ENCODE results near the gene FBXL7.

FBXL7 gene

DNA sequence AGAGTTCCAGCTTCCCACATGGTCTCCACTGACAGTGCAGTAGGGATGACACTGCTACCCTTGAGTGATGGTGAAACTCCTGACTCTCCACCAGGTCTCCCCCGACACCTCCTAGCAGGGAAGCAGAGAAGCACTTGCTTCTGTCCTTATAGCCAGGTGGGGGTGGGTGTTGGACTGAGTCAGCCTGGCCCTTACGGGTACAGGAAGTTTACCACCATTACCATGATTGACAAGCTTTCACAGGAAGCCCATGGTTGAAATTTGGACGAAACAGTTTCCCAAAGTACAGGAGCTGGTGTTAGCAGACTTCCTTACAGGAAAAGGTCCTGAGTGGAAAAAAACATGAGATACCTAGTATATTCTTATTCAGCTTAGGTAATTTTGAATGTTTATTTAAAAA lies 3.1 kb upstream of the FBXL7 start:
- no peaks in the 10 kb centered on the region for H3K36me3 ChIP-seq

GRCh38 chr5:15500325-15501001 lies 483 bp downstream of the FBXL7 start:
- Histone ChIP-seq H3K9ac (no peak overlapping the region), H3K27me3 (no peaks in the 10 kb centered on the region), H3K4me1 (peaks cover 0 to 4% (median 0%) of the 10 kb centered on the region in 10 experiments; a peak in 2 of 20 replicates), H3K36me3 (no peaks in the 10 kb centered on the region), H3K9me3 (replicated peaks in 1 of 11) (peaks cover 15 to 24% (median 20%) of the 10 kb centered on the region in 11 experiments), H3K27ac (no peak overlapping the region), H4K20me1 (no peaks in the 10 kb centered on the region), H3K4me3 (no peak overlapping the region), H3K4me2 (no peak overlapping the region)
- no peak for TF ChIP-seq Cebpa-rat (IDR thresholded peaks at IDR 0.05)

More for the DNA sequence above, 3.1 kb upstream of the FBXL7 start:
- Histone ChIP-seq H3K27ac (no peak overlapping the region), H3K4me2 (no peak overlapping the region), H3K4me1 (peaks cover 0 to 3% (median 0%) of the 10 kb centered on the region in 10 experiments; a peak in 1 of 20 replicates), H3K4me3 (no peak overlapping the region), H3K9me3 (replicated peaks in 1 of 11) (peaks cover 15 to 24% (median 20%) of the 10 kb centered on the region in 11 experiments), H4K20me1 (no peaks in the 10 kb centered on the region), H3K9ac (no peak overlapping the region), H3K27me3 (no peaks in the 10 kb centered on the region)
- TF ChIP-seq Cebpa-rat (IDR thresholded peaks at IDR 0.05) = no peak

DNA sequence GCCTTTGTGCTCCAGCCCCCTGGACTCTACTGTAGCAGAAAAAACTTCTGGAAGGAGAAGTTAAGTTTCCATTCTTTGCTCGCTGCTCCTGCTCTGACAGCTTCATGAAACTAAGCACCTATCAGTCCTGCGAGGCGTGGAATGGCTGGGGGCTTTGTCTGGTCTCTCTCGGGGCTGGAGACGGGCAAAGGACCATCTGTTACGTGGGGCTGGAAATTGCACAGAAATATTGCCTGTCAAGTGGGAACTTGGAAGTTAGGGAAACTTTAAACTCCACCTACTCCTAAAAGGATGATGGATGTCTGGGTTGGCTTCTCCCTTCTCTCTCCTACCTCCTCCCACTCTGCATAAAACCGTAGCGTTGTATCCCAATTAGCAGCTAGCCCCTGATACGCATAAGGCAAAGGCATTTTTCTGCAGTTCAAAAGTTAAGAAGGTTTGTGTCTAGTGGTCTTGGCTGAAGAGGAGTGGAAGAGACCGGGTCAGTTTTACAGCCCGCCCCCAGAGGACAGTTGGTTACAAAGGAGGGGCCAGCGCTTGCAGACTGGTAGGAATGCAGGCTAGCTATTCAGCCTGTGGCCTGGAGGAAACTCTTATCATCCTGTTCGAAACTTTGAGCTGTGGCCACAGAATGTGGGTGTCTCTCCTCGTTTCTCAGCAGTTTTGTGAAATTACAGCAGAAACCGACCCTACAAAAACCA lies 1.3 kb downstream of the FBXL7 start:
- Histone ChIP-seq H3K4me1 (peaks cover 0 to 4% (median 0%) of the 10 kb centered on the region in 10 experiments; a peak in 2 of 20 replicates), H3K4me2 (no peak overlapping the region), H3K27ac (no peak overlapping the region), H3K36me3 (no peaks in the 10 kb centered on the region), H3K4me3 (no peak overlapping the region), H3K27me3 (no peaks in the 10 kb centered on the region), H3K9me3 (replicated peaks in 1 of 11) (peaks cover 15 to 24% (median 20%) of the 10 kb centered on the region in 11 experiments), H3K9ac (no peak overlapping the region), H4K20me1 (no peaks in the 10 kb centered on the region)
- TF ChIP-seq Cebpa-rat (IDR thresholded peaks at IDR 0.05) = no peak

GRCh38 chr5:15502208-15502607 lies 2.2 kb downstream of the FBXL7 start:
- Histone ChIP-seq H3K4me2 (no peak overlapping the region), H3K9ac (no peak overlapping the region), H3K9me3 (replicated peaks in 1 of 11) (peaks cover 15 to 24% (median 20%) of the 10 kb centered on the region in 11 experiments), H3K36me3 (no peaks in the 10 kb centered on the region), H3K4me1 (peaks cover 0 to 4% (median 0%) of the 10 kb centered on the region in 10 experiments; a peak in 1 of 20 replicates), H3K27me3 (no peaks in the 10 kb centered on the region), H3K27ac (no peak overlapping the region), H3K4me3 (no peak overlapping the region), H4K20me1 (no peaks in the 10 kb centered on the region)
- no peak for TF ChIP-seq Cebpa-rat (IDR thresholded peaks at IDR 0.05)

DNA sequence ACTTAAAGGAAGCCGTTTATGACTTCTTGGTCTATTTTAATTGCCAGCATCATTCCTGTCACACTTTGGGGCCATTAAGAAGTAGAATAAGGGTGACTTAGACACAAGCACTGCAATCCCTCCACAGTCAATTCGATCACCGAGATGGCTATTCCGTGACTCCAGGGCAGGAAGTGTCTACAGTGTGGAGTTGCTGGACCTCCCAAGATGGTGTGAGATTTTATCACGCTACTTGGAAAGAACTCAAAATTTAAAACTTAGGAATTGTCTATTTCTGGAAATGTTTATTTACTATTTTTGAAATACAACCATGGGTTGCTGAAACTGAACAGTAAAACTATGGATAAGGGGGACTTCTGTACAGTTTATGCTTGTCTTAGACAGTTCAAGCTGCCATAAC lies 6.2 kb downstream of the FBXL7 start:
- no peak overlapping the region for H3K4me2 ChIP-seq
- H3K4me3 ChIP-seq = no peak overlapping the region
- no peak overlapping the region for H3K9ac ChIP-seq
- H3K4me1 ChIP-seq = peaks cover 0 to 16% (median 0%) of the 10 kb centered on the region in 10 experiments; a peak in 4 of 20 replicates
- H3K36me3 ChIP-seq = no peaks in the 10 kb centered on the region
- H3K27ac ChIP-seq = no peak overlapping the region
- H3K27me3 ChIP-seq = no peaks in the 10 kb centered on the region
- no peaks in the 10 kb centered on the region for H4K20me1 ChIP-seq
- no peak for TF ChIP-seq Cebpa-rat (IDR thresholded peaks at IDR 0.05)
- H3K9me3 ChIP-seq (replicated peaks in 1 of 11) = peaks cover 0 to 6% (median 3%) of the 10 kb centered on the region in 11 experiments; a peak in 8 of 22 replicates

GRCh38 chr5:15506897-15507296 lies 6.9 kb downstream of the FBXL7 start:
- peaks cover 0 to 16% (median 0%) of the 10 kb centered on the region in 10 experiments; a peak in 4 of 20 replicates for H3K4me1 ChIP-seq
- no peaks in the 10 kb centered on the region for H3K27me3 ChIP-seq
- H4K20me1 ChIP-seq = no peaks in the 10 kb centered on the region
- H3K4me3 ChIP-seq = no peak overlapping the region
- H3K27ac ChIP-seq = no peak overlapping the region
- no peaks in the 10 kb centered on the region for H3K9me3 ChIP-seq (replicated peaks in 1 of 11)
- TF ChIP-seq Cebpa-rat (IDR thresholded peaks at IDR 0.05) = no peak
- H3K36me3 ChIP-seq = no peaks in the 10 kb centered on the region
- H3K9ac ChIP-seq = no peak overlapping the region
- H3K4me2 ChIP-seq = no peak overlapping the region

DNA sequence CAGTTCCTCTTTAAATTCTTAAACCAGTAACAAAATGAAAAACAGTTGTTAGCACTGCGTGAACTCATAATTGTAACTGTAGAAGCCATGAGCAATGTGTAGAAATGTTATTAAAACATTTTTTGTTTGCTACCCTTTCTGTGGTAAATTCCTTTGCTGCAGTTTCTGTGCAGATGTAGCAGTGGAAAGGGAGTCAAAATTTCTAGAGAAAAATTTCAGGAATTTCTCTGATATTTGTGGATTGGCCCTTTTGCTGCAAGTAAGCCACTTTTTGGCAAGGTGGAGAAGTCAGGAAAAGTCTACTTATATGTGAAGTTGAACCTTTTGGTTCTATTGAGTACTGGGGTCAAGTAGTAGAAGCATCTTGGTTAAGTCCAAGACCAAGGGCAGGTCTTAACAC lies 10.1 kb downstream of the FBXL7 start:
- H3K27ac ChIP-seq = no peak overlapping the region
- H4K20me1 ChIP-seq = no peaks in the 10 kb centered on the region
- H3K4me2 ChIP-seq = no peak overlapping the region
- no peaks in the 10 kb centered on the region for H3K9me3 ChIP-seq (replicated peaks in 1 of 11)
- peaks cover 0 to 14% (median 0%) of the 10 kb centered on the region in 10 experiments; a peak in 5 of 20 replicates for H3K4me1 ChIP-seq
- H3K9ac ChIP-seq = no peak overlapping the region
- no peak overlapping the region for H3K4me3 ChIP-seq
- no peaks in the 10 kb centered on the region for H3K27me3 ChIP-seq
- TF ChIP-seq Cebpa-rat (IDR thresholded peaks at IDR 0.05) = no peak
- no peaks in the 10 kb centered on the region for H3K36me3 ChIP-seq

DNA sequence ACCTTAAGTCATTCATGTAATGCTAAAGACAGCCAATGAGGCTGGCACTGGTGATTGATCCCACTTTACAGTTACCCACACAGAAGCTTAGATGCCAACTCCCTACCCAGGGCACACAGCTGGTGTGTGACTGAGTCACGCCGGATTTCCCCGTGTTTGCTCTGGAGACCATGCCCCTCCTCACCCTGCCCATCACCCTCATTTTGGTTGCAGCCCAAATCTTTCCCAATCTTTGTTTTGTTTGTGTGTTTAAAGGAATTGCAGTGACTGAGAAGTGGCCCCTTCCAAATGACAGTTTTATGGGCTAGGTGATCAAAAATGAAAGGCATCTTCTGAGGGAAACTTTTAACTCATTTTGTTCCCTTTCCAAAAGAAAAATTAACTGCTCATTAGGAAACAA lies 10.9 kb downstream of the FBXL7 start:
- Histone ChIP-seq H3K4me1 (peaks cover 0 to 14% (median 0%) of the 10 kb centered on the region in 10 experiments; a peak in 5 of 20 replicates), H3K27ac (no peak overlapping the region), H3K4me3 (no peak overlapping the region), H3K9ac (no peak overlapping the region), H4K20me1 (no peaks in the 10 kb centered on the region), H3K9me3 (replicated peaks in 1 of 11) (peaks cover 0 to under 1% (median 0%) of the 10 kb centered on the region in 11 experiments; a peak in 1 of 22 replicates), H3K36me3 (no peaks in the 10 kb centered on the region), H3K27me3 (no peaks in the 10 kb centered on the region), H3K4me2 (no peak overlapping the region)
- TF ChIP-seq Cebpa-rat (IDR thresholded peaks at IDR 0.05) = no peak

DNA sequence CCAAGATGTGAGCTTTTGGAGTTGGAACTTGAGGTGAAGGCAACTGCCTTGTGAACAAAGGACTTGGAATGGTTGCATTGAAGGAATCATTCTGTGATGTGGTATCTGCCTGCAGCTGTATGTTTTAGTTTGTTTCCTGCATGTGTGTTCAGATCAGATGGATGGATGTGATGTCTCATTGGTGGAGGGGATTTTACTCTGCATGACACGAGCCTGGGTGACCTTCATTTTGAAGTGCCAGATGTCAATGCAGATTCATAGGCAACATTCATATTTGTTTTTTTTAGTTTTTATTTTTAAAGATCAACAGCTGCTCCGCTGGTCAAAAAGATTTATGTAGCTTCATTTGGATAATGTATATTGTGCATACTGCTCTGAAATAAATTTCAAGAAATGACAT lies 13.5 kb downstream of the FBXL7 start:
- H3K4me1 ChIP-seq = peaks cover 0 to 15% (median 0%) of the 10 kb centered on the region in 10 experiments; a peak in 7 of 20 replicates
- H3K9me3 ChIP-seq (replicated peaks in 1 of 11) = peaks cover 0 to 24% (median 13%) of the 10 kb centered on the region in 11 experiments; a peak in 15 of 22 replicates
- no peaks in the 10 kb centered on the region for H3K36me3 ChIP-seq
- H3K4me3 ChIP-seq = no peak overlapping the region
- H3K4me2 ChIP-seq = no peak overlapping the region
- H4K20me1 ChIP-seq = no peaks in the 10 kb centered on the region
- no peak for TF ChIP-seq Cebpa-rat (IDR thresholded peaks at IDR 0.05)
- H3K9ac ChIP-seq = no peak overlapping the region
- no peaks in the 10 kb centered on the region for H3K27me3 ChIP-seq
- H3K27ac ChIP-seq = no peak overlapping the region
